Fibroblast of lung (primary cell): ENCODE data around the gene GRM4. TPM values are rescaled to one million over a fixed set of nuclear protein-coding genes. Genes with fewer than 3 reads are reported as not detected.

Experiments used
- DNase-seq, 2 donors: peaks; one replicate each; pipeline versions ENCODE4 v3.0.0 to v3.0.0-alpha.2; 2010; ENCODE audit warnings: low read depth in 2 of 2
- H2AFZ ChIP-seq: 2 replicates; pipeline ENCODE4 v1.5.1; 2012; ENCODE audit warnings: low read length, control low read depth, inconsistent platforms
- H3K27ac ChIP-seq: 2 replicates; pipeline ENCODE4 v1.5.1; 2011; ENCODE audit warnings: low read length, control low read depth; ENCODE audit not compliant: insufficient read depth
- H3K27me3 ChIP-seq: 2 replicates; pipeline ENCODE4 v1.5.1; 2011; ENCODE audit warnings: mild to moderate bottlenecking, low read length; ENCODE audit not compliant: control insufficient read depth, insufficient read depth
- H3K36me3 ChIP-seq: 2 replicates; pipeline ENCODE4 v1.5.1; 2011; ENCODE audit warnings: low read length; ENCODE audit not compliant: control insufficient read depth, insufficient read depth
- H3K4me1 ChIP-seq: 2 replicates; pipeline ENCODE4 v1.5.1; 2011; ENCODE audit warnings: low read length; ENCODE audit not compliant: control insufficient read depth, insufficient read depth; ENCODE audit errors: extremely low read depth
- H3K4me2 ChIP-seq: 2 replicates; pipeline ENCODE4 v1.5.1; 2011; ENCODE audit warnings: low read length, control low read depth; ENCODE audit not compliant: insufficient read depth; ENCODE audit errors: extremely low read depth
- H3K4me3 ChIP-seq, 4 experiments: fragments of 200-600 bp in 1 of 4; sonication (generic) in 1 of 4; replicated peaks in 1 of 4; 2 replicates each; pipeline ENCODE4 v1.5.1; 2011 to 2016; ENCODE audit warnings: low read length in 4 of 4, low read depth in 3 of 4, mild to moderate bottlenecking in 3 of 4, control low read depth in 2 of 4, inconsistent platforms in 1 of 4, mixed read lengths in 1 of 4; ENCODE audit not compliant: insufficient read depth in 1 of 4; ENCODE audit errors: control extremely low read depth in 1 of 4
- H3K79me2 ChIP-seq: 2 replicates; pipeline ENCODE4 v1.5.1; 2012; ENCODE audit warnings: mild to moderate bottlenecking, low read length, inconsistent platforms; ENCODE audit not compliant: control insufficient read depth, insufficient read depth
- H3K9ac ChIP-seq: 2 replicates; pipeline ENCODE4 v1.5.1; 2011; ENCODE audit warnings: mild to moderate bottlenecking, low read length, control low read depth; ENCODE audit not compliant: insufficient read depth
- H3K9me3 ChIP-seq: 2 replicates; pipeline ENCODE4 v1.5.1; 2012; ENCODE audit warnings: low read depth, low read length; ENCODE audit not compliant: control insufficient read depth, insufficient read depth
- H4K20me1 ChIP-seq: 2 replicates; pipeline ENCODE4 v1.5.1; 2011; ENCODE audit warnings: low read length; ENCODE audit not compliant: control insufficient read depth, insufficient read depth; ENCODE audit errors: extremely low read depth
- CTCF ChIP-seq, 2 donors: IDR thresholded peaks in 1 of 2; conservative IDR thresholded peaks in 1 of 2; 1 replicate in 1 of 2; 2 replicates in 1 of 2; pipeline ENCODE4 v1.5.1; 2011 to 2012; ENCODE audit warnings: low read length in 2 of 2, control low read depth in 1 of 2, inconsistent platforms in 1 of 2, low read depth in 1 of 2, mild to moderate bottlenecking in 1 of 2
- EZH2 ChIP-seq: IDR thresholded peaks from 2 replicates; pipeline ENCODE4 v1.5.1; 2012; ENCODE audit warnings: low read length, control low read depth, mild to moderate bottlenecking; ENCODE audit errors: missing control alignments
- polyA plus RNA-seq, 2 donors: library from polyadenylated mRNA; depleted of rRNA in 1 of 2; stranded (reverse) in 1 of 2; unstranded in 1 of 2; fragments of >200 nt; gene quantifications; 2 replicates each; pipeline ENCODE4 v1.2.1, GENCODE V29; 2011 to 2012; ENCODE audit warnings: missing spikeins in 1 of 2
- total RNA-seq: library from RNA; depleted of rRNA; stranded (reverse); fragments of >200 nt; gene quantifications from 2 replicates; pipeline ENCODE4 v1.2.1, GENCODE V29; 2014

Gene GRM4
- total and polyA plus RNA-seq, 2 donors (not counting 1 experiment from before 2014, with no cell fraction given) = under 0.01 TPM; not detected in 1

DNA sequence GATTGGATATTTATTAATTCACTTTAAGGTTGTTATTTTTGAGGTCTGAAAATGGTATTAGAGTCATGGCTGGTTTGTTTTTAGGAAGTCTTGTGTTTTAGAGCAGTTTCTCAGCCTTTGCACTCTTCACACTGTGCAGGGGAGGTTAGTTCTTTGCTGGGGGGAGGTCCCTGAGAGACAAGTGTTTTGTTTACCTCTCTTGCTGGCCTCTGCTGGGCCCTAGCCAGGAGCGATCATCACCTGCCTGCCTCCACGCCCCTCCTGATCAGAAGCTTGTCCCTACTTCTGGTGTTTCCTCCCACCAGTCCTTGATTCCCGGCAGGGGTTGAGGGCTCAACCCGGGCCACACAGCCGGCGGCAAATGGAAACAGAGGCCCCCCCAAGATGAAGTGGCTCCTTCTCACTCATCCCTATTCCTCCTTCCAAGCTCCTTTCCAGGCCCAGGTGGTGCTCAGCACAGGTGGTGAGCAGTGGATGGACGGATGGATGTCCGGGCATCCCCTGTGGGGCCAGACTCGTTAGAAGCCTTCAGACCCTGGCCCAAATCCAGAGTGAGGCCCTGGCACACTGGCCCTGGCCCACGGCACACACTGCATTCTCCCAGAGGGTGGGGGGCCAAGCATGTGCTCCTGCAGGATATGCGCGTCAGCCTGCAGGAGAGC is 51.3 kb downstream of the GRM4 start:
- TF ChIP-seq EZH2 = no peak
- TF ChIP-seq CTCF (conservative IDR thresholded peaks at IDR 0.05 in 1 of 2, IDR thresholded peaks at IDR 0.05 in 1 of 2; ENCODE audit: low read depth in 1 of 2, low read length in 2 of 2) = no peak
- no peaks in the 10 kb centered on the region for H3K9me3 ChIP-seq
- DNase-seq = no peak
- H4K20me1 ChIP-seq = no peaks in the 10 kb centered on the region
- no peak overlapping the region for H2AFZ ChIP-seq
- H3K79me2 ChIP-seq = no peaks in the 10 kb centered on the region
- no peaks in the 10 kb centered on the region for H3K4me1 ChIP-seq
- H3K9ac ChIP-seq = no peak overlapping the region
- H3K36me3 ChIP-seq = no peaks in the 10 kb centered on the region
- H3K27me3 ChIP-seq = peaks cover 12% of the 10 kb centered on the region
- H3K4me2 ChIP-seq = no peak overlapping the region
- no peak overlapping the region for H3K4me3 ChIP-seq
- H3K27ac ChIP-seq = no peak overlapping the region

- TF ChIP-seq CTCF (conservative IDR thresholded peaks at IDR 0.05 in 1 of 2, IDR thresholded peaks at IDR 0.05 in 1 of 2; ENCODE audit: low read depth in 1 of 2, low read length in 2 of 2) (no peak), EZH2 (no peak)
- Histone ChIP-seq H3K4me1 (no peaks in the 10 kb centered on the region), H4K20me1 (no peaks in the 10 kb centered on the region), H3K79me2 (no peaks in the 10 kb centered on the region), H3K9ac (no peak overlapping the region), H3K4me3 (no peak overlapping the region), H2AFZ (no peak overlapping the region), H3K9me3 (no peaks in the 10 kb centered on the region), H3K36me3 (no peaks in the 10 kb centered on the region), H3K27me3 (peaks cover 12% of the 10 kb centered on the region), H3K4me2 (no peak overlapping the region), H3K27ac (no peak overlapping the region)
- no peak for DNase-seq
Observed at GRCh38 chr6:34093854-34094430, 51.9 kb downstream of the GRM4 start.

DNA sequence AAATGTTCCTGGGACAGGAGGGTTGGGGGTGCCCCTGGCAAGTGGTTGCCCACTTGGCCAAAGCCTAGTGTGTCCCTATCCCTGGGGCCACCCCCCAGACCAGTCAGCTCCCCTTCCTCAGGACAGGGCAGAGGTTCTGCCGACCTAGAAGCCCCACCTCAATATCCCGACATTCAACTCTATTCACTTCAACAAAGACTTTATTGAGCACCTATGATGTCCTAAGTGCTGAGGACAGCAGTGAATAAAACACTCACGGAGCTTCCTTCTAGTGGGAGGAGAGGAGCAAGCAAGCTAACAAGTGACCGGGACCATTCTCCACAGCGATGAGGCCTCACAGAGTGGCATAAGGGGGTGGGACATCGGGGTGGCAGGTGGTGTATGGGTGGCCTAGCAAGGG is 52.7 kb downstream of the GRM4 start:
- no peak overlapping the region for H3K4me2 ChIP-seq
- H3K27me3 ChIP-seq = peaks cover 12% of the 10 kb centered on the region
- no peak overlapping the region for H2AFZ ChIP-seq
- TF ChIP-seq CTCF (conservative IDR thresholded peaks at IDR 0.05 in 1 of 2, IDR thresholded peaks at IDR 0.05 in 1 of 2; ENCODE audit: low read depth in 1 of 2, low read length in 2 of 2) (no peak), EZH2 (no peak)
- H3K27ac ChIP-seq = no peak overlapping the region
- no peak overlapping the region for H3K9ac ChIP-seq
- H3K36me3 ChIP-seq = no peaks in the 10 kb centered on the region
- no peak overlapping the region for H3K4me3 ChIP-seq
- H3K79me2 ChIP-seq = no peaks in the 10 kb centered on the region
- no peak for DNase-seq
- H3K9me3 ChIP-seq = no peaks in the 10 kb centered on the region
- H3K4me1 ChIP-seq = no peaks in the 10 kb centered on the region
- no peaks in the 10 kb centered on the region for H4K20me1 ChIP-seq
